Skeletal muscle cell (primary cell): ENCODE results near the gene MVB12B.
A peak's percentile ranks its signal among the peaks of the same experiment; 100 is the strongest.

Experiments used
- DNase-seq: peaks from one replicate; pipeline ENCODE4 v3.0.0-alpha.2; 2010; ENCODE audit warnings: low read depth
- H3K4me3 ChIP-seq: 2 replicates; pipeline ENCODE4 v1.5.1; 2011; ENCODE audit warnings: low read depth, mild to moderate bottlenecking, control low read depth, low read length, moderate library complexity

MVB12B gene

GRCh38 chr9:126457890-126458289 is 131.3 kb downstream of the MVB12B start:
- H3K4me3 ChIP-seq: no peak overlapping the region
- no peak for DNase-seq

GRCh38 chr9:126459126-126459525 is 132.5 kb downstream of the MVB12B start:
- H3K4me3 ChIP-seq: no peak overlapping the region
- no peak for DNase-seq

- H3K4me3 ChIP-seq: no peak overlapping the region
- DNase-seq: no peak
Observed at GRCh38 chr9:126459546-126459945, 132.9 kb downstream of the MVB12B start.

- H3K4me3 ChIP-seq: no peak overlapping the region
- no peak for DNase-seq
Observed at GRCh38 chr9:126459965-126460843, 133.6 kb downstream of the MVB12B start.

- no peak for DNase-seq
- H3K4me3 ChIP-seq: no peak overlapping the region
Observed at GRCh38 chr9:126461029-126461428, 134.4 kb downstream of the MVB12B start.

- no peak overlapping the region for H3K4me3 ChIP-seq
- no peak for DNase-seq
Observed at GRCh38 chr9:126461608-126462007, 135.0 kb downstream of the MVB12B start.

- no peak for DNase-seq
- H3K4me3 ChIP-seq: no peak overlapping the region
Observed at GRCh38 chr9:126462617-126463016, 136.0 kb downstream of the MVB12B start.

- no peak overlapping the region for H3K4me3 ChIP-seq
- DNase-seq: no peak
Observed at GRCh38 chr9:126463426-126463825, 136.8 kb downstream of the MVB12B start.

GRCh38 chr9:126464694-126465441 is 138.2 kb downstream of the MVB12B start:
- no peak overlapping the region for H3K4me3 ChIP-seq
- DNase-seq: no peak

GRCh38 chr9:126465977-126466376 is 139.3 kb downstream of the MVB12B start:
- no peak overlapping the region for H3K4me3 ChIP-seq
- no peak for DNase-seq

- no peak for DNase-seq
- H3K4me3 ChIP-seq: no peak overlapping the region
Observed at GRCh38 chr9:126468141-126468825, 141.7 kb downstream of the MVB12B start.

- H3K4me3 ChIP-seq: no peak overlapping the region
- DNase-seq: no peak
Observed at GRCh38 chr9:126470241-126470993, 143.8 kb downstream of the MVB12B start.

- H3K4me3 ChIP-seq: no peak overlapping the region
- DNase-seq: peak; percentile 65
Observed at GRCh38 chr9:126471084-126471624, 144.5 kb downstream of the MVB12B start.

- DNase-seq: no peak
- H3K4me3 ChIP-seq: no peak overlapping the region
Observed at GRCh38 chr9:126472198-126472947, 145.7 kb downstream of the MVB12B start.

GRCh38 chr9:126472948-126473298 is 146.3 kb downstream of the MVB12B start:
- H3K4me3 ChIP-seq: no peak overlapping the region
- DNase-seq: no peak

- H3K4me3 ChIP-seq: no peak overlapping the region
- DNase-seq: peak; percentile 19
Observed at GRCh38 chr9:126474206-126474765, 147.7 kb downstream of the MVB12B start.

GRCh38 chr9:126474786-126475485 is 148.3 kb downstream of the MVB12B start:
- peak; percentile 56 for DNase-seq
- no peak overlapping the region for H3K4me3 ChIP-seq
